Ovary (tissue), 3 donors: Measurements from ENCODE around the gene SPEN.

Experiments used
- CTCF ChIP-seq, 3 donors: fragments of 450-650 bp in 2 of 3; fragments of 200-600 bp in 1 of 3; IDR thresholded peaks; one replicate each; pipeline versions ENCODE4 v1.5.1 to v1.8.0; 2016 to 2022; ENCODE audit warnings: antibody characterized with exemption in 3 of 3, mild to moderate bottlenecking in 1 of 3
- POLR2A ChIP-seq: fragments of 450-650 bp; IDR thresholded peaks from one replicate; pipeline ENCODE4 v1.6.1; 2017; ENCODE audit warnings: antibody characterized with exemption, mild to moderate bottlenecking, moderate library complexity
- donor health status: DM: no; HTN: no; CAD: no.

GRCh38 chr1:15833842-15834405 lies 13.6 kb upstream of the SPEN start:
- TF ChIP-seq CTCF (IDR thresholded peaks at IDR 0.05) (no peak), POLR2A (no peak)
